Endodermal cell (in vitro differentiated cells): ENCODE data around the gene TOM1L2. TPM values are rescaled to one million over a fixed set of nuclear protein-coding genes. Genes with fewer than 3 reads are reported as not detected.

Experiments used
- DNase-seq: peaks from one replicate; pipeline ENCODE4 v3.0.0-alpha.2; 2017
- H3K27ac ChIP-seq: 2 replicates; pipeline ENCODE4 v1.5.1; 2013; ENCODE audit warnings: mild to moderate bottlenecking, low read depth, low read length, moderate library complexity
- H3K27me3 ChIP-seq: 2 replicates; pipeline ENCODE4 v1.6.1; 2013; ENCODE audit warnings: mild to moderate bottlenecking, low read length, moderate library complexity; ENCODE audit not compliant: insufficient read depth, control insufficient read depth, poor library complexity, severe bottlenecking
- H3K36me3 ChIP-seq: 2 replicates; pipeline ENCODE4 v1.7.0; 2013; ENCODE audit warnings: mild to moderate bottlenecking, low read length, moderate library complexity; ENCODE audit not compliant: control insufficient read depth, insufficient read depth
- H3K4me1 ChIP-seq: one replicate; pipeline ENCODE4 v1.7.0; 2013; ENCODE audit warnings: low read length; ENCODE audit not compliant: control insufficient read depth, insufficient read depth
- H3K4me3 ChIP-seq: 2 replicates; pipeline ENCODE4 v1.5.1; 2013; ENCODE audit warnings: mild to moderate bottlenecking, low read length, moderate library complexity
- H3K9ac ChIP-seq: 2 replicates; pipeline ENCODE4 v1.6.1; 2013; ENCODE audit warnings: mild to moderate bottlenecking, low read length, moderate library complexity; ENCODE audit not compliant: poor library complexity, severe bottlenecking; ENCODE audit errors: extremely low read depth
- H3K9me3 ChIP-seq: 2 replicates; pipeline ENCODE4 v1.6.1; 2013; ENCODE audit warnings: mild to moderate bottlenecking, low read length, moderate library complexity; ENCODE audit not compliant: control insufficient read depth
- H3K27ac Mint-ChIP-seq: 2 replicates; pipeline ENCODE4 v1.8.0; 2020; ENCODE audit warnings: mixed read lengths
- H3K27me3 Mint-ChIP-seq: 2 replicates; pipeline ENCODE4 v1.8.0; 2021; ENCODE audit warnings: mild to moderate bottlenecking, mixed read lengths; ENCODE audit not compliant: insufficient read depth
- H3K36me3 Mint-ChIP-seq: 2 replicates; pipeline ENCODE4 v1.8.0; 2020; ENCODE audit warnings: low read depth, mixed read lengths
- H3K4me1 Mint-ChIP-seq: 2 replicates; pipeline ENCODE4 v1.8.0; 2020; ENCODE audit warnings: mixed read lengths
- H3K4me3 Mint-ChIP-seq: 2 replicates; pipeline ENCODE4 v1.8.0; 2020; ENCODE audit warnings: mild to moderate bottlenecking, moderate library complexity, mixed read lengths
- H3K9me3 Mint-ChIP-seq: 2 replicates; pipeline ENCODE4 v1.8.0; 2020; ENCODE audit warnings: mild to moderate bottlenecking, mixed read lengths
- WGBS, 2 experiments: methylation state at CpG; one replicate each; pipeline versions ENCODE4 v1.1.5 to v1.1.7; 2013; ENCODE audit warnings: missing lambda C conversion rate in 2 of 2, mixed read lengths in 1 of 2; ENCODE audit not compliant: insufficient coverage in 1 of 2, insufficient read length in 1 of 2; 5-methylcytosine and 5-hydroxymethylcytosine counted together
- total RNA-seq, 2 donors: library from RNA; stranded (reverse); fragmentation: NEBNext Ultra II Directional in 1 of 2; extraction: Animal tissue kit (Norgen Biotek cat#: 25700) in 1 of 2; gene quantifications; 2 replicates in 1 of 2; 3 replicates in 1 of 2; pipeline ENCODE4 v1.2.1, GENCODE V29; 2021
- TF ChIP-seq, protein P1 (sequence below): fragments of 200-600 bp; sonication (generic); conservative IDR thresholded peaks from 2 replicates; pipeline ENCODE4 v1.5.0; 2021; ENCODE audit warnings: antibody characterized with exemption, mild to moderate bottlenecking

TOM1L2 gene
- total RNA-seq, 2 donors from 2014 or later, result 10.2 to 11.5 TPM

DNA sequence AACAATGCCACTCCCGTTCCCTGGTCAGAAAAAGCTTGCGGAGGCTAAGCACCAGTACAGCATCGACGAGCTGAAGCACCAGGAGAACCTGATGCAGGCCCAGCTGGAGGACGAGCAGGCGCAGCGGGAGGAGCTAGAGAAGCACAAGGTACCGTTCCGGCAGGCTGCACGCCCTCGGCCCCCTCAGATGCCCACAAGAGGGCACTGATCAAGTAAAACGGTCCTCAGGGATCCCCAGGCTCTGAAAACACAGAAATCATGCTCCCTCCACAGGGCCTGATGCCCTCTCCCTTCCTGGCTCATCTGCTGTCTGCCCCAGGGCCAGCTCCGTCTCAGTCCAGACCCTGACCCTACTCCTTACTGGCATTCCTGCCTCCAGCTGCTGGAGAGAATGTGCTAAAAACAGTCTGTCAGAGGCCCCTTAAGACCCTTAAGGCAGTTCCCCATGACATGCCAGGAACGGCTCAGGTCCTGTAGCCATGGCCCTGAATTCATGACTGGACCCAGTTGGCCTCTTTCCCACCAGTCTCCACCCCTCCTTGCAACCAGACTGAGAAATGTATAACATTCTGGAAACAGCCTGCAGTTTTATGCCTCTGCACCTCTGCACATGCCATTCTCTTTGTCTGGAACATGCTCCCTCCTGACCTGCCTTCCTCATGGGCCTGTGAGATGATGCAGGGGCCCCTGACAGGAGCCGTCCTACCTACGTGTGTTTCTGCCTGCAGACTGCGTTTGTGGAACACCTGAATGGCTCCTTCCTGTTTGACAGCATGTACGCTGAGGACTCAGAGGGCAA, 22.3 kb upstream of the TOM1L2 start:
- Histone ChIP-seq H3K4me1 (no peaks in the 10 kb centered on the region), H3K9me3 (no peaks in the 10 kb centered on the region), H3K36me3 (no peaks in the 10 kb centered on the region), H3K4me3 (no peak overlapping the region), H3K27ac (peak overlapping the region; percentile 24), H3K27me3 (no peaks in the 10 kb centered on the region), H3K9ac (no peak overlapping the region)
- peaks cover 2% of the 10 kb centered on the region for H3K27me3 Mint-ChIP-seq
- H3K27ac Mint-ChIP-seq, result no peak overlapping the region
- H3K9me3 Mint-ChIP-seq, result no peaks in the 10 kb centered on the region
- H3K4me3 Mint-ChIP-seq, result no peak overlapping the region
- no peaks in the 10 kb centered on the region for H3K36me3 Mint-ChIP-seq
- peak; percentile 95 for DNase-seq
- WGBS, 2 experiments, result 61 to 71% methylated on average over 12 to 18 of the region's 18 CpGs
- peaks cover 9% of the 10 kb centered on the region for H3K4me1 Mint-ChIP-seq
- TF ChIP-seq, protein P1, sequence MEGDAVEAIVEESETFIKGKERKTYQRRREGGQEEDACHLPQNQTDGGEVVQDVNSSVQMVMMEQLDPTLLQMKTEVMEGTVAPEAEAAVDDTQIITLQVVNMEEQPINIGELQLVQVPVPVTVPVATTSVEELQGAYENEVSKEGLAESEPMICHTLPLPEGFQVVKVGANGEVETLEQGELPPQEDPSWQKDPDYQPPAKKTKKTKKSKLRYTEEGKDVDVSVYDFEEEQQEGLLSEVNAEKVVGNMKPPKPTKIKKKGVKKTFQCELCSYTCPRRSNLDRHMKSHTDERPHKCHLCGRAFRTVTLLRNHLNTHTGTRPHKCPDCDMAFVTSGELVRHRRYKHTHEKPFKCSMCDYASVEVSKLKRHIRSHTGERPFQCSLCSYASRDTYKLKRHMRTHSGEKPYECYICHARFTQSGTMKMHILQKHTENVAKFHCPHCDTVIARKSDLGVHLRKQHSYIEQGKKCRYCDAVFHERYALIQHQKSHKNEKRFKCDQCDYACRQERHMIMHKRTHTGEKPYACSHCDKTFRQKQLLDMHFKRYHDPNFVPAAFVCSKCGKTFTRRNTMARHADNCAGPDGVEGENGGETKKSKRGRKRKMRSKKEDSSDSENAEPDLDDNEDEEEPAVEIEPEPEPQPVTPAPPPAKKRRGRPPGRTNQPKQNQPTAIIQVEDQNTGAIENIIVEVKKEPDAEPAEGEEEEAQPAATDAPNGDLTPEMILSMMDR, result peak; percentile 79

DNA sequence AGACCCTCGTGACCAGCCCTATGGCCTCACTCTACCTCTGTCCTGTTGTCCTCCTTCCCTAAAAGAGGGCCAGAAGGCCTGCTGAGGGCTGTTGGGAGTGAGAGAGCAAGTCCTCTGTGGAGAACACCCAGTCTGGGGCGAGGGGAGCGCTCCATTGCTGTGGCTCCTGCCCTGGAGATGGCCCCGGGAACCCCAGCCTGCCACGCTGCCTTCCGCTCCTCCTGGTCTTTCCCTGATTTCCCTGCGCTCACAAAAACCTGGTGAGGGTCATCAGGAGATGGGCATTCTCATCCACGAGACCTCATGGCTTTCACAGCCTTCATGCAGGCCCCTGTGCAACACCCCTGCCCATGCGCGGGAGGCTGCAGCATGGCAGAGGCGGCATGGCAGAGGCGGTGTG, 21.7 kb upstream of the TOM1L2 start:
- Histone ChIP-seq H3K27ac (no peak overlapping the region), H3K27me3 (no peaks in the 10 kb centered on the region), H3K4me1 (no peaks in the 10 kb centered on the region), H3K4me3 (no peak overlapping the region), H3K9ac (no peak overlapping the region), H3K36me3 (no peaks in the 10 kb centered on the region), H3K9me3 (no peaks in the 10 kb centered on the region)
- no peak for DNase-seq
- no peak overlapping the region for H3K4me3 Mint-ChIP-seq
- TF ChIP-seq, protein P1, result no peak
- 95 to 96% methylated on average over 11 to 12 of the region's 12 CpGs for WGBS, 2 experiments
- H3K9me3 Mint-ChIP-seq, result no peaks in the 10 kb centered on the region
- no peaks in the 10 kb centered on the region for H3K36me3 Mint-ChIP-seq
- peaks cover 9% of the 10 kb centered on the region for H3K4me1 Mint-ChIP-seq
- H3K27me3 Mint-ChIP-seq, result peaks cover 2% of the 10 kb centered on the region
- no peak overlapping the region for H3K27ac Mint-ChIP-seq

GRCh38 chr17:17993366-17993765, 21.2 kb upstream of the TOM1L2 start:
- Histone ChIP-seq H3K9me3 (no peaks in the 10 kb centered on the region), H3K4me3 (no peak overlapping the region), H3K27ac (no peak overlapping the region), H3K4me1 (no peaks in the 10 kb centered on the region), H3K36me3 (no peaks in the 10 kb centered on the region), H3K27me3 (no peaks in the 10 kb centered on the region), H3K9ac (no peak overlapping the region)
- Mint-ChIP-seq H3K4me3 (no peak overlapping the region), H3K4me1 (peaks cover 9% of the 10 kb centered on the region), H3K27ac (no peak overlapping the region), H3K27me3 (peaks cover 2% of the 10 kb centered on the region), H3K36me3 (no peaks in the 10 kb centered on the region), H3K9me3 (no peaks in the 10 kb centered on the region)
- TF ChIP-seq, protein P1, result no peak
- WGBS, 2 experiments, result 88 to 93% methylated on average over 2 of the region's 2 CpGs
- no peak for DNase-seq
